H1 (cell line): Measurements from ENCODE around the gene MYRIP. TPM values are rescaled to one million over a fixed set of nuclear protein-coding genes. Genes with fewer than 3 reads are reported as not detected.
A peak's percentile ranks its signal among the peaks of the same experiment; 100 is the strongest.

Experiments used
- CTCF ChIA-PET: fragments of 300-600 bp; sonication (Branson Sonifier 250); formaldehyde crosslinking; loops from one replicate; lab custom pipeline; 2021; ENCODE audit not compliant: partially characterized antibody; lab: Charles Lee
- POLR2A ChIA-PET: fragments of 300-600 bp; sonication (Branson Sonifier 250); formaldehyde crosslinking; loops from one replicate; lab custom pipeline; 2021; ENCODE audit warnings: inconsistent platforms; ENCODE audit not compliant: partially characterized antibody; lab: Charles Lee
- DNase-seq, 2 experiments: peaks; one replicate each; pipeline versions ENCODE4 v3.0.0 to v3.0.0-alpha.2; 2010 to 2022; ENCODE audit warnings: low spot score in 2 of 2, low read depth in 1 of 2, mixed read lengths in 1 of 2
- FAIRE-seq: peaks from 2 replicates; lab custom pipeline; 2011; peaks lifted over from hg19 to GRCh38; lab: Jason Lieb, UNC
- H2AFZ ChIP-seq: 2 replicates; pipeline ENCODE4 v1.8.1; 2012; ENCODE audit warnings: low read length, inconsistent platforms
- H2AK5ac ChIP-seq: 2 replicates; pipeline ENCODE4 v1.6.1; 2013; ENCODE audit warnings: low read depth, low read length
- H2BK120ac ChIP-seq: replicated peaks from 2 replicates; pipeline ENCODE3; 2013; ENCODE audit warnings: low read depth, low read length, inconsistent platforms
- H2BK12ac ChIP-seq: 2 replicates; pipeline ENCODE4 v1.6.1; 2013; ENCODE audit warnings: low read depth, low read length
- H2BK15ac ChIP-seq: 2 replicates; pipeline ENCODE4 v1.6.1; 2013; ENCODE audit warnings: low read length
- H2BK20ac ChIP-seq: 2 replicates; pipeline ENCODE4 v1.6.1; 2013; ENCODE audit warnings: low read length
- H2BK5ac ChIP-seq: 2 replicates; pipeline ENCODE4 v1.6.1; 2013; ENCODE audit warnings: low read depth, low read length
- H3K14ac ChIP-seq: 2 replicates; pipeline ENCODE4 v1.6.1; 2013; ENCODE audit warnings: inconsistent platforms; ENCODE audit not compliant: insufficient read length
- H3K18ac ChIP-seq: 2 replicates; pipeline ENCODE4 v1.6.1; 2013; ENCODE audit warnings: low read length; ENCODE audit errors: extremely low read depth
- H3K23ac ChIP-seq: 2 replicates; pipeline ENCODE4 v1.6.1; 2013; ENCODE audit warnings: inconsistent platforms; ENCODE audit not compliant: insufficient read length
- H3K23me2 ChIP-seq: 2 replicates; pipeline ENCODE4 v1.6.1; 2013; ENCODE audit warnings: low read depth, low read length
- H3K27ac ChIP-seq: 2 replicates; pipeline ENCODE4 v1.6.1; 2011; ENCODE audit warnings: low read depth, low read length, inconsistent platforms
- H3K27me3 ChIP-seq, 4 experiments: replicated peaks in 1 of 4; 1 replicate in 1 of 4; 2 replicates in 3 of 4; pipeline versions ENCODE4 v1.6.1 to v1.8.1; 2011 to 2013; ENCODE audit warnings: low read length in 3 of 4, mild to moderate bottlenecking in 3 of 4, inconsistent platforms in 2 of 4, mixed read lengths in 2 of 4, moderate library complexity in 1 of 4; ENCODE audit not compliant: control insufficient read depth in 3 of 4, insufficient read depth in 3 of 4; ENCODE audit errors: extremely low read depth in 1 of 4
- H3K36me3 ChIP-seq, 4 experiments: 2 replicates each; pipeline versions ENCODE4 v1.6.1 to v1.8.1; 2011 to 2013; ENCODE audit warnings: mild to moderate bottlenecking in 4 of 4, low read length in 3 of 4, moderate library complexity in 2 of 4, control low read depth in 1 of 4, inconsistent platforms in 1 of 4; ENCODE audit not compliant: insufficient read depth in 4 of 4, control insufficient read depth in 2 of 4
- H3K4ac ChIP-seq: replicated peaks from 2 replicates; pipeline ENCODE3; 2013; ENCODE audit warnings: low read length, low read depth, mixed read lengths, inconsistent platforms; ENCODE audit not compliant: insufficient read length
- H3K4me1 ChIP-seq, 4 experiments: replicated peaks in 1 of 4; 1 replicate in 1 of 4; 2 replicates in 3 of 4; pipeline versions ENCODE4 v1.6.1 to v1.8.1; 2011 to 2013; ENCODE audit warnings: low read length in 3 of 4, inconsistent platforms in 2 of 4, mixed read lengths in 1 of 4; ENCODE audit not compliant: insufficient read depth in 4 of 4, control insufficient read depth in 3 of 4
- H3K4me2 ChIP-seq, 2 experiments: 2 replicates each; pipeline versions ENCODE4 v1.6.1 to v1.8.1; 2011 to 2013; ENCODE audit warnings: low read depth in 2 of 2, low read length in 2 of 2, control low read depth in 1 of 2, inconsistent platforms in 1 of 2, mild to moderate bottlenecking in 1 of 2; ENCODE audit not compliant: insufficient read depth in 1 of 2
- H3K4me3 ChIP-seq, 4 experiments: fragments of 200-600, 300-600 bp in 1 of 4; sonication (generic), shearing (Covaris generic), sonication (Bioruptor Twin) in 1 of 4; 2 replicates each; pipeline versions ENCODE4 v1.5.1 to v1.8.1; 2011 to 2016; ENCODE audit warnings: low read length in 4 of 4, low read depth in 3 of 4, control low read depth in 2 of 4, inconsistent platforms in 2 of 4, mild to moderate bottlenecking in 2 of 4, mixed read lengths in 1 of 4, moderate library complexity in 1 of 4; ENCODE audit not compliant: insufficient read depth in 2 of 4; ENCODE audit errors: extremely low read depth in 1 of 4
- H3K56ac ChIP-seq: replicated peaks from 2 replicates; pipeline ENCODE3; 2013; ENCODE audit warnings: low read depth, mild to moderate bottlenecking, mixed read lengths, low read length, inconsistent platforms; ENCODE audit not compliant: insufficient read length
- H3K79me1 ChIP-seq: 2 replicates; pipeline ENCODE4 v1.6.1; 2013; ENCODE audit warnings: low read depth, low read length, control low read depth
- H3K79me2 ChIP-seq, 2 experiments: 2 replicates each; pipeline versions ENCODE4 v1.6.1 to v1.8.1; 2012 to 2013; ENCODE audit warnings: low read length in 2 of 2, mild to moderate bottlenecking in 2 of 2, inconsistent platforms in 1 of 2; ENCODE audit not compliant: insufficient read depth in 2 of 2, control insufficient read depth in 1 of 2
- H3K9ac ChIP-seq, 4 experiments: replicated peaks in 1 of 4; 1 replicate in 1 of 4; 2 replicates in 3 of 4; pipeline versions ENCODE4 v1.6.1 to v1.8.1; 2011 to 2013; ENCODE audit warnings: low read depth in 3 of 4, low read length in 3 of 4, control low read depth in 2 of 4, mild to moderate bottlenecking in 2 of 4, moderate library complexity in 2 of 4, inconsistent platforms in 1 of 4; ENCODE audit errors: extremely low read depth in 1 of 4
- H3K9me3 ChIP-seq, 2 experiments: 2 replicates each; pipeline versions ENCODE4 v1.6.1 to v1.8.1; 2012 to 2013; ENCODE audit warnings: mild to moderate bottlenecking in 2 of 2, moderate library complexity in 2 of 2, control low read depth in 1 of 2, inconsistent platforms in 1 of 2, low read depth in 1 of 2, low read length in 1 of 2, mixed read lengths in 1 of 2; ENCODE audit not compliant: insufficient read depth in 2 of 2
- H4K20me1 ChIP-seq, 2 experiments: replicated peaks in 1 of 2; 2 replicates each; pipeline versions ENCODE3 to v1.8.1; 2011 to 2013; ENCODE audit warnings: inconsistent platforms in 2 of 2, low read length in 2 of 2, mild to moderate bottlenecking in 1 of 2; ENCODE audit not compliant: insufficient read depth in 2 of 2, control insufficient read depth in 1 of 2
- H4K5ac ChIP-seq: 2 replicates; pipeline ENCODE4 v1.6.1; 2013; ENCODE audit warnings: low read length, low read depth, mixed read lengths, inconsistent platforms; ENCODE audit not compliant: insufficient read length
- H4K8ac ChIP-seq: 2 replicates; pipeline ENCODE4 v1.8.0; 2013; ENCODE audit warnings: mild to moderate bottlenecking, moderate library complexity, low read length, inconsistent platforms; ENCODE audit not compliant: insufficient read depth; ENCODE audit errors: extremely low read depth
- H4K91ac ChIP-seq: replicated peaks from 2 replicates; pipeline ENCODE3; 2013; ENCODE audit warnings: low read length, mixed read lengths, inconsistent platforms; ENCODE audit not compliant: insufficient read length
- EZH2 ChIP-seq: fragments of 200-600 bp; sonication (generic); IDR thresholded peaks from 2 replicates; pipeline ENCODE4 v1.7.1; 2012; ENCODE audit warnings: low read depth, mild to moderate bottlenecking, moderate library complexity, low read length, inconsistent platforms; ENCODE audit not compliant: severe bottlenecking
- PHF8 ChIP-seq: fragments of 200-600 bp; sonication (generic); conservative IDR thresholded peaks from 2 replicates; pipeline ENCODE4 v1.7.1; 2012; ENCODE audit warnings: low read depth, mild to moderate bottlenecking, inconsistent platforms, low read length, moderate library complexity
- RAD21 ChIP-seq, 2 experiments: IDR thresholded peaks in 1 of 2; conservative IDR thresholded peaks in 1 of 2; 2 replicates each; pipeline ENCODE4 v1.6.1; 2011; ENCODE audit warnings: low read depth in 2 of 2, low read length in 2 of 2, improper control_type of control experiment in 1 of 2, inconsistent platforms in 1 of 2, mild to moderate bottlenecking in 1 of 2, moderate library complexity in 1 of 2
- SIN3A ChIP-seq, 2 experiments: IDR thresholded peaks in 1 of 2; conservative IDR thresholded peaks in 1 of 2; 2 replicates each; pipeline ENCODE4 v1.6.1; 2011 to 2012; ENCODE audit warnings: low read length in 2 of 2, improper control_type of control experiment in 1 of 2, low read depth in 1 of 2, mild to moderate bottlenecking in 1 of 2
- TBP ChIP-seq: IDR thresholded peaks from 2 replicates; pipeline ENCODE4 v1.6.1; 2011; ENCODE audit warnings: low read depth, low read length, improper control_type of control experiment
- TCF12 ChIP-seq: IDR thresholded peaks from 2 replicates; pipeline ENCODE4 v1.6.1; 2011; ENCODE audit warnings: low read depth, mild to moderate bottlenecking, low read length
- ZNF274 ChIP-seq: IDR thresholded peaks from 2 replicates; pipeline ENCODE4 v1.7.0; 2012; ENCODE audit warnings: low read length, borderline replicate concordance; ENCODE audit errors: extremely low read depth
- WGBS, 2 experiments: shearing (Covaris generic) in 1 of 2; methylation state at CpG; one replicate each; pipeline versions ENCODE4 v1.1.6 to v1.1.7; 2013 to 2015; ENCODE audit warnings: low lambda C conversion rate in 2 of 2, mixed read lengths in 2 of 2, inconsistent platforms in 1 of 2, low coverage in 1 of 2, missing lambda C conversion rate in 1 of 2; ENCODE audit not compliant: insufficient replicate concordance in 2 of 2, insufficient coverage in 1 of 2, insufficient read length in 1 of 2; ENCODE audit errors: extremely low coverage in 1 of 2, missing lambda C conversion rate in 1 of 2; 5-methylcytosine and 5-hydroxymethylcytosine counted together
- polyA plus RNA-seq, 7 experiments: library from polyadenylated mRNA; depleted of rRNA in 3 of 7; stranded (reverse) in 5 of 7; unstranded in 2 of 7; fragments of >200 nt in 5 of 7; fragments of 200-250 nt in 2 of 7; gene quantifications; 1 replicate in 5 of 7; 2 replicates in 1 of 7; 4 replicates in 1 of 7; pipeline versions ENCODE4 v1.2.1 to v1.2.3, GENCODE V29; 2011 to 2013; ENCODE audit warnings: missing spikeins in 2 of 7, mixed read lengths in 2 of 7
- total RNA-seq: library from RNA; stranded (reverse); fragmentation: NEBNext Ultra II Directional; extraction: Animal tissue kit (Norgen Biotek cat#: 25700); gene quantifications from 2 replicates; pipeline ENCODE4 v1.2.1, GENCODE V29; 2021
- TF ChIP-seq, protein P1 (sequence below), 3 experiments: IDR thresholded peaks; 1 replicate in 2 of 3; 2 replicates in 1 of 3; pipeline versions ENCODE4 v1.5.1 to v1.6.1; 2011; ENCODE audit warnings: low read length in 3 of 3, mild to moderate bottlenecking in 3 of 3, inconsistent platforms in 2 of 3, low read depth in 1 of 3, moderate library complexity in 1 of 3; ENCODE audit not compliant: insufficient read depth in 1 of 3; ENCODE audit errors: control extremely low read depth in 1 of 3
- TF ChIP-seq, protein P2 (sequence below): IDR thresholded peaks from 2 replicates; pipeline ENCODE4 v1.6.1; 2011; ENCODE audit warnings: low read depth, mild to moderate bottlenecking, low read length; ENCODE audit not compliant: insufficient read depth

The MYRIP gene
- total and polyA plus RNA-seq, 2 of the 8 experiments (the other 6 are each of a cell fraction or from before 2014, with no cell fraction given) = 0.54 to 4.3 TPM

DNA sequence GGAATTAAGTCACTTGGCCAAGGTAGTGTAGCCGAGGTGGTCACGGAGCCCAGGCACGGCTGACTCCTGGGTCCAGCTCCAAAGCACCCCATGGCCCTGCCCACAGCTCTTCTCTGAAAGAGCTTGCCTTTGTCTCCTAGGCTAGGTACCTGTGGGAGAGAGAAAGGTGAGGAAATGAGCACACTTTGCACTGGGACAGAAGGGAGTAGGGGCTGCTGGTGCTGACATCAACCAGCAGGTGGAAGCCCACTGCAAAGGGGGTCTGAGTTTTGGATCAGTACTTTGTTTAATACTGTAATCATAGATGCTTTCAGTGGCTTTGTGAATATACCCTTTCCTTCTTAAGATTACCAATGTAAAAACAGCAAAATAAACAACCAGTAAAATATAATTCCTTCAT, 371.8 kb downstream of the MYRIP start:
- Histone ChIP-seq H3K23me2 (no peaks in the 10 kb centered on the region), H4K5ac (no peak overlapping the region), H3K4me1 (peaks cover 0 to 2% (median 0%) of the 10 kb centered on the region in 4 experiments; a peak in 1 of 7 replicates), H3K56ac (no peak overlapping the region), H3K23ac (no peak overlapping the region), H3K79me1 (no peaks in the 10 kb centered on the region), H3K36me3 (no peaks in the 10 kb centered on the region), H2AK5ac (no peak overlapping the region), H3K14ac (no peak overlapping the region), H3K4me2 (no peak overlapping the region), H2AFZ (no peak overlapping the region), H3K4ac (no peak overlapping the region), H3K27me3 (no peaks in the 10 kb centered on the region; a peak in 1 of 7 replicates), H4K91ac (no peak overlapping the region), H4K20me1 (no peaks in the 10 kb centered on the region), H3K4me3 (no peak overlapping the region), H3K9me3 (no peaks in the 10 kb centered on the region), H3K79me2 (no peaks in the 10 kb centered on the region), H2BK12ac (no peak overlapping the region), H2BK5ac (no peak overlapping the region), H3K9ac (no peak overlapping the region), H4K8ac (no peak overlapping the region), H3K18ac (no peak overlapping the region), H3K27ac (no peak overlapping the region), H2BK20ac (no peak overlapping the region), H2BK15ac (no peak overlapping the region), H2BK120ac (no peak overlapping the region)
- DNase-seq (peak in 1 of 2 experiments; percentile 38), FAIRE-seq (no peak)
- 78% methylated on average over 3 of the region's 3 CpGs; no CpG with 5 or more reads in 1 of the 2 experiments for WGBS, 2 experiments
- ChIA-PET CTCF (interaction anchor here (0.8 to 8.1 kb wide), 25 partner anchors 10 to 639 kb away, joined by 3 to 114 read pairs (median 4); partner anchors contain the start of gene MYRIP), POLR2A (interaction anchor here (1.0 kb wide), 1 partner anchor 132 kb away, joined by 3 read pairs; no protein-coding TSS in a partner anchor)
- no peak for TF ChIP-seq TCF12
- TF ChIP-seq EZH2 = no peak
- TF ChIP-seq, protein P1, sequence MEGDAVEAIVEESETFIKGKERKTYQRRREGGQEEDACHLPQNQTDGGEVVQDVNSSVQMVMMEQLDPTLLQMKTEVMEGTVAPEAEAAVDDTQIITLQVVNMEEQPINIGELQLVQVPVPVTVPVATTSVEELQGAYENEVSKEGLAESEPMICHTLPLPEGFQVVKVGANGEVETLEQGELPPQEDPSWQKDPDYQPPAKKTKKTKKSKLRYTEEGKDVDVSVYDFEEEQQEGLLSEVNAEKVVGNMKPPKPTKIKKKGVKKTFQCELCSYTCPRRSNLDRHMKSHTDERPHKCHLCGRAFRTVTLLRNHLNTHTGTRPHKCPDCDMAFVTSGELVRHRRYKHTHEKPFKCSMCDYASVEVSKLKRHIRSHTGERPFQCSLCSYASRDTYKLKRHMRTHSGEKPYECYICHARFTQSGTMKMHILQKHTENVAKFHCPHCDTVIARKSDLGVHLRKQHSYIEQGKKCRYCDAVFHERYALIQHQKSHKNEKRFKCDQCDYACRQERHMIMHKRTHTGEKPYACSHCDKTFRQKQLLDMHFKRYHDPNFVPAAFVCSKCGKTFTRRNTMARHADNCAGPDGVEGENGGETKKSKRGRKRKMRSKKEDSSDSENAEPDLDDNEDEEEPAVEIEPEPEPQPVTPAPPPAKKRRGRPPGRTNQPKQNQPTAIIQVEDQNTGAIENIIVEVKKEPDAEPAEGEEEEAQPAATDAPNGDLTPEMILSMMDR (IDR thresholded peaks at IDR 0.05; ENCODE audit: control extremely low read depth in 1 of 3, insufficient read depth in 1 of 3, low read depth in 1 of 3, low read length in 3 of 3) = peak; percentile 43 to 68 (median 62)
- TF ChIP-seq ZNF274 = no peak
- TF ChIP-seq TBP = no peak
- TF ChIP-seq RAD21 (IDR thresholded peaks at IDR 0.05 in 1 of 2, conservative IDR thresholded peaks at IDR 0.05 in 1 of 2; ENCODE audit: low read depth in 2 of 2, low read length in 2 of 2) = peak; percentile 21 to 27; a peak in 2 of 4 replicates
- TF ChIP-seq, protein P2, sequence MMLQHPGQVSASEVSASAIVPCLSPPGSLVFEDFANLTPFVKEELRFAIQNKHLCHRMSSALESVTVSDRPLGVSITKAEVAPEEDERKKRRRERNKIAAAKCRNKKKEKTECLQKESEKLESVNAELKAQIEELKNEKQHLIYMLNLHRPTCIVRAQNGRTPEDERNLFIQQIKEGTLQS = no peak
- no peak for TF ChIP-seq SIN3A (conservative IDR thresholded peaks at IDR 0.05 in 1 of 2, IDR thresholded peaks at IDR 0.05 in 1 of 2; ENCODE audit: low read depth in 1 of 2, low read length in 2 of 2)
- no peak for TF ChIP-seq PHF8
